Measurements from ENCODE around the gene ERC1.

- TF ChIP-seq CTCF (conservative IDR thresholded peaks at IDR 0.05; ENCODE audit: low read depth, low read length): no peak
- TF ChIP-seq EZH2 (IDR thresholded peaks at IDR 0.05; ENCODE audit: low read length, unreplicated experiment): no peak
- no peak for TF ChIP-seq EZH2phosphoT487 (IDR thresholded peaks at IDR 0.05; ENCODE audit: borderline replicate concordance, low read length)
These were observed 206.4 kb downstream of the ERC1 start for GRCh38 chr12:1197264-1198018.
